HUES64 (cell line): ENCODE data around the gene LPAR6.
"Not testable (repeated sequence)": the region's sequence is repeated elsewhere in the genome, so short reads cannot be mapped to it uniquely, and the experiment has no call there.

ENCODE experiments used
- H3K27ac ChIP-seq: 2 replicates; pipeline ENCODE4 v1.7.0; 2013; ENCODE audit warnings: low read depth, low read length, inconsistent platforms
- H3K27me3 ChIP-seq: 2 replicates; pipeline ENCODE4 v1.6.1; 2013; ENCODE audit warnings: mild to moderate bottlenecking, low read length; ENCODE audit not compliant: insufficient read depth
- H3K36me3 ChIP-seq: 2 replicates; pipeline ENCODE4 v1.6.1; 2013; ENCODE audit warnings: mild to moderate bottlenecking, low read length; ENCODE audit not compliant: insufficient read depth
- H3K4me1 ChIP-seq: 2 replicates; pipeline ENCODE4 v1.6.1; 2013; ENCODE audit warnings: mild to moderate bottlenecking, low read length, moderate library complexity; ENCODE audit not compliant: insufficient read depth
- H3K4me3 ChIP-seq: 2 replicates; pipeline ENCODE4 v1.5.1; 2013; ENCODE audit warnings: mild to moderate bottlenecking, low read length, moderate library complexity
- H3K9ac ChIP-seq: 2 replicates; pipeline ENCODE4 v1.6.1; 2013; ENCODE audit warnings: mild to moderate bottlenecking, low read depth, low read length
- H3K9me3 ChIP-seq: 2 replicates; pipeline ENCODE4 v1.6.1; 2013; ENCODE audit warnings: low read depth, low read length; ENCODE audit not compliant: insufficient read depth
- WGBS: fragments of 150-250, 120-280 bp; methylation state at CpG from one replicate; pipeline ENCODE4 v1.1.7; 2013; ENCODE audit warnings: missing lambda C conversion rate; 5-methylcytosine and 5-hydroxymethylcytosine counted together

LPAR6 gene

DNA sequence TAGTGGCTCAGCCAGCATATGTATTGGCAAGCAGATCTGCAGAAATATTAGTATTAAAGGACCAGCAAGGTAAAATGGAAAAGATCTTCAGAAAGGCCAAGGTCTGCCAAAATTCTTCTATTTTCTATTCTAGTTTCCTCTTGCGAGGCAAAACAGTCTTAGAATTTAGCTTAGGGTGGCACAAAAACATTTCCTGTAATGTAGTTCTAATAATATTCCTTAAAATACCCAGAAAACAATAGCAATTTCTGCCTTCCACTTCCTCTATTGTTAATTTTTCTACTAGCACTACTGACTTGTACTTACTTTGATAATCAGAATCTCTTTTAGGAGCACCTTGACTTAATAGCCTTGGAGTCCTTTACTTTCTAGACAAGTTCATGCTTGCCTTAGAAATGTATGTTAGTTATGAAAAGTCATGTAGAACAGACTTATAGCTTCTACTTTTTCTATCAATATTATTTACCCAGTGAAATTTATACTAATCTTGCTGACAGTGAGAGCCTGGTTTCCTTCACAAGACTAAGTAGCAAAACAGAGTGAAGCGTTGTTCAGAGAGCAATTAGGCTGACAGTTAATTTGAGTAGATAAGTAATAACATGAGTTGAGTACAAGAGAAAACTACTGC, 23.9 kb upstream of the LPAR6 start:
- Histone ChIP-seq H3K9ac (no peak overlapping the region), H3K27me3 (no peaks in the 10 kb centered on the region), H3K36me3 (no peaks in the 10 kb centered on the region), H3K4me3 (no peak overlapping the region), H3K27ac (no peak overlapping the region), H3K9me3 (no peaks in the 10 kb centered on the region), H3K4me1 (peaks cover 10% of the 10 kb centered on the region; the same call in 1 of the 2 replicates)
- WGBS = 90% methylated on average over 2 of the region's 2 CpGs

- Histone ChIP-seq H3K9me3 (no peaks in the 10 kb centered on the region), H3K4me1 (peaks cover 15% of the 10 kb centered on the region; the same call in 1 of the 2 replicates), H3K9ac (no peak overlapping the region), H3K27me3 (no peaks in the 10 kb centered on the region), H3K27ac (no peak overlapping the region), H3K4me3 (no peak overlapping the region), H3K36me3 (no peaks in the 10 kb centered on the region)
- 85% methylated on average over 1 of the region's 3 CpGs for WGBS
Measured at GRCh38 chr13:48434200-48434599, 21.3 kb upstream of the LPAR6 start.

DNA sequence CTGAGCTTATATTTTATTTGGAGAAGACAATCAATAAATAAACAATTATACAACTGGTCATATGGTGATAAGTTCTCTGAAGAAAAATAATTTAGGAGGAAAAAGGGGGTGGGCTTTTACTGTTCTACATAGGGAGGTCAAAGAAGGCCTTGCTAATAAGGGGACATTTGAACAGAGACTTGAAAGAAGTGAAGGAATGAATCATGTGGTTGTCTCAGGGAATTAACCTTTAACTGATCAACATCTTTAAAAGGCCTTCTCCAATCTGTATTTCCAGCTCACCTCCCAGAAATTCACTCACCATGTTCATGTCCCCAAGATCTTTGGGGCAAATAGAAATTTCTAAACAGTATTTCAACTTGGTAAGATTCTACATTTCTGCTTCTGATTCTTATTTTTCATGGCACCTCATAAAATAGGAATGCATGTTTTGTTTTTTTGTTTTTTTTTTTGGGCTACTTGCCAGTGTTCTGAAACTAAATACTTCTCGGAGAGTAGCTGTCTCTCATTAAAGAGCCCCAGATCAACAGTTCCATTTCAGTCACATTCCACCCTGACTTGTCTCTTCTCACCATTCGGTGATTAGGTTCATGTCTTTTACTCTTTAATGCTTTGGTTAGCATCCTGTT, 19.2 kb upstream of the LPAR6 start:
- H3K9ac ChIP-seq = no peak overlapping the region
- 95% methylated on average over 2 of the region's 2 CpGs for WGBS

DNA sequence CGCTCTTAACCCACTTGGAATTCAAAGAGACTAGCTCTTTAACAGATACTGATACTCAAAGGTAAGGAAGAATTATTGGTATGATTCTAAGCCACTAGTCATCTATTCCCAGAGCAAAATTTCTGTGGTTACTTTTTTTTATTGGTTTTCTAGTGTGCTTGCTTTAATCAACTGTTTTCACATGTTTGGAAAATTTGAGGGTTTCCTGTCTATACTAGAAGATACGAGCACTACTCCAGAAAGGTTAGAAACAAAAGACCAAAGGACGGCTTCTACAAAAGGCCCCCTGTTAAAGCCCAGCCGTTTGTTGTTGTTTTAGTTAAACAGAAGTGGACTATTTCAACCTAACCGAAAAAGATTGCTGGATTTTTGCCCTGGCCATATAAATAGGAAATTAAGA, 18.5 kb upstream of the LPAR6 start:
- Histone ChIP-seq H3K4me1 (peaks cover 15% of the 10 kb centered on the region; the same call in 1 of the 2 replicates), H3K4me3 (no peak overlapping the region), H3K27me3 (no peaks in the 10 kb centered on the region), H3K9me3 (no peaks in the 10 kb centered on the region), H3K36me3 (no peaks in the 10 kb centered on the region), H3K9ac (no peak overlapping the region), H3K27ac (no peak overlapping the region)
- 88% methylated on average over 5 of the region's 5 CpGs for WGBS

More for the DNA sequence above, 19.2 kb upstream of the LPAR6 start:
- H3K36me3 ChIP-seq = no peaks in the 10 kb centered on the region
- H3K27ac ChIP-seq = no peak overlapping the region
- no peaks in the 10 kb centered on the region for H3K9me3 ChIP-seq
- peaks cover 15% of the 10 kb centered on the region; the same call in 1 of the 2 replicates for H3K4me1 ChIP-seq
- H3K27me3 ChIP-seq = no peaks in the 10 kb centered on the region
- H3K4me3 ChIP-seq = no peak overlapping the region

DNA sequence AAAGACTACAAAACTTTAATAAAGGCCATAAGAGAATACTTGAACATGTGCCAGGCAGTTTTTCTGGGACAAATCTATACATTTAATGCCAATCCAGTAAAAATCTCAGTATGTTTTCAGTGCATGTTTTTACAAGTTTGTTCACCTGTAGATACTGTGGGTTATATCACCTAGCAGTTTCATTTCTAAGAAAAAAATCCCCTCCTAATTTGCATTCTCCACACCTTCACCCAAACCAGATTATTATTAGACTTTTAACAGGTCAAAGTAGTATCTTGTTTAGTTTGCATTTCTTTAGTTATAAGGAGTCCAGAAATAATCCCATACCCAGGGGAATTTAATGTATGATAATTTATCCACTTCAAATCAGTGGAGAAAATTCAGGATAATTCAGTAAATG, 17.0 kb upstream of the LPAR6 start:
- H3K9ac ChIP-seq = no peak overlapping the region
- H3K4me3 ChIP-seq = no peak overlapping the region
- no peaks in the 10 kb centered on the region for H3K36me3 ChIP-seq
- H3K27ac ChIP-seq = no peak overlapping the region
- H3K27me3 ChIP-seq = no peaks in the 10 kb centered on the region
- H3K9me3 ChIP-seq = no peaks in the 10 kb centered on the region
- peaks cover 15% of the 10 kb centered on the region; the same call in 1 of the 2 replicates for H3K4me1 ChIP-seq

GRCh38 chr13:48429036-48429435, 16.1 kb upstream of the LPAR6 start:
- no peaks in the 10 kb centered on the region for H3K9me3 ChIP-seq
- WGBS = 94% methylated on average over 3 of the region's 3 CpGs
- H3K9ac ChIP-seq = no peak overlapping the region
- H3K4me1 ChIP-seq = peaks cover 15% of the 10 kb centered on the region; the same call in 1 of the 2 replicates
- no peak overlapping the region for H3K27ac ChIP-seq
- no peak overlapping the region for H3K4me3 ChIP-seq
- H3K36me3 ChIP-seq = no peaks in the 10 kb centered on the region
- H3K27me3 ChIP-seq = no peaks in the 10 kb centered on the region

- H3K4me1 ChIP-seq, H3K4me3 ChIP-seq, H3K9ac ChIP-seq, H3K9me3 ChIP-seq, H3K36me3 ChIP-seq, H3K27me3 ChIP-seq, H3K27ac ChIP-seq: not testable (repeated sequence)
- 94% methylated on average over 8 of the region's 9 CpGs for WGBS
Measured at GRCh38 chr13:48426755-48427298, 13.9 kb upstream of the LPAR6 start.

GRCh38 chr13:48426052-48426451, 13.1 kb upstream of the LPAR6 start:
- no peaks in the 10 kb centered on the region for H3K4me1 ChIP-seq

GRCh38 chr13:48424212-48424611, 11.3 kb upstream of the LPAR6 start:
- H3K4me1 ChIP-seq = no peaks in the 10 kb centered on the region
- no peaks in the 10 kb centered on the region for H3K27me3 ChIP-seq
- no peak overlapping the region for H3K9ac ChIP-seq
- WGBS = 100% methylated on average over 3 of the region's 3 CpGs
- no peaks in the 10 kb centered on the region for H3K36me3 ChIP-seq
- no peaks in the 10 kb centered on the region for H3K9me3 ChIP-seq
- no peak overlapping the region for H3K27ac ChIP-seq
- no peak overlapping the region for H3K4me3 ChIP-seq

More at GRCh38 chr13:48426052-48426451, 13.1 kb upstream of the LPAR6 start:
- Histone ChIP-seq H3K36me3 (no peaks in the 10 kb centered on the region), H3K9me3 (no peaks in the 10 kb centered on the region), H3K27ac (no peak overlapping the region), H3K27me3 (no peaks in the 10 kb centered on the region), H3K4me3 (no peak overlapping the region), H3K9ac (no peak overlapping the region)

GRCh38 chr13:48422003-48422402, 9.1 kb upstream of the LPAR6 start:
- not testable (repeated sequence) for H3K4me1 ChIP-seq, H3K9ac ChIP-seq, H3K9me3 ChIP-seq, H3K27ac ChIP-seq, H3K36me3 ChIP-seq, H3K4me3 ChIP-seq, H3K27me3 ChIP-seq
- WGBS = 96% methylated on average over 5 of the region's 5 CpGs

DNA sequence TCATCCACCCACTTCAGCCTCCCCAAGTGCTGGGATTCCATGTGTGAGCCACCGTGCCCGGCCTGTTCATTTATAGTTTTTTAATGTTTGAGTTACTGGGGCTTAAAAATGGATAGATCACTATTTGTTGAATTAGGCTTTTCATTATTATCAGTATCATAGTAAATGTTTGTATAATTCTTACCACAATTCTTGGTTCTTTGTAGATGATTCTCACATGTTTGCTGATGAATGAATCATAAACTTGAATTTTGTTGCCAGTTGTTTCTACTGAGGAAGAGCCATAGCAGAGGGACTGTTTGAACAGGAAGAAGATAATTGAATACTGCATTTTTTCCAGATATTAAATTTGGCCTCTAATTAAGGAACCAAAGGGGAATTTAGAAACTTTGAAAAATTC, 2.6 kb upstream of the LPAR6 start:
- H3K4me1 ChIP-seq = peaks cover 14% of the 10 kb centered on the region
- H3K9me3 ChIP-seq = no peaks in the 10 kb centered on the region
- H3K9ac ChIP-seq = no peak overlapping the region
- H3K27ac ChIP-seq = no peak overlapping the region
- no peaks in the 10 kb centered on the region for H3K36me3 ChIP-seq
- H3K4me3 ChIP-seq = no peak overlapping the region
- H3K27me3 ChIP-seq = no peaks in the 10 kb centered on the region
- WGBS = no CpG with 5 or more reads among the region's 2 CpGs
